B cell (primary cell): ENCODE data around the gene HIGD1C. TPM values are rescaled to one million over a fixed set of nuclear protein-coding genes. Genes with fewer than 3 reads are reported as not detected.
"Not testable (repeated sequence)": the region's sequence is repeated elsewhere in the genome, so short reads cannot be mapped to it uniquely, and the experiment has no call there.

Experiments used
- ATAC-seq: fragments of 200-7000 bp; cut with Tn5 transposase; one replicate; pipeline ENCODE4 v1.10.0; 2021; ENCODE audit warnings: low read depth, mild to moderate bottlenecking, moderate number of reproducible peaks, moderate library complexity
- CTCF ChIA-PET: fragments of 350-600 bp; sonication (Branson Sonifier 250); formaldehyde crosslinking; loops from one replicate; lab custom pipeline; 2021; ENCODE audit warnings: antibody characterized with exemption, inconsistent platforms; lab: Charles Lee
- POLR2A ChIA-PET: fragments of 350-600 bp; sonication (Branson Sonifier 250); formaldehyde crosslinking; loops from one replicate; lab custom pipeline; 2021; ENCODE audit warnings: antibody characterized with exemption; lab: Charles Lee
- DNase-seq: peaks from one replicate; pipeline ENCODE4 v3.0.0; 2013
- H2AFZ ChIP-seq: 2 replicates; pipeline ENCODE4 v1.6.1; 2012; ENCODE audit warnings: mild to moderate bottlenecking, low read depth, low read length; ENCODE audit not compliant: insufficient read depth, poor library complexity, severe bottlenecking
- H3K27ac ChIP-seq, 2 donors: 1 replicate in 1 of 2; 2 replicates in 1 of 2; pipeline ENCODE4 v1.5.1; 2012 to 2013; ENCODE audit warnings: low read length in 2 of 2, mild to moderate bottlenecking in 2 of 2, moderate library complexity in 1 of 2
- H3K27me3 ChIP-seq, 4 experiments: fragments of 200-600 bp in 1 of 4; sonication (generic) in 1 of 4; replicated peaks in 1 of 4; 1 replicate in 2 of 4; 2 replicates in 2 of 4; pipeline versions ENCODE4 v1.6.1 to v1.7.0; 2013 to 2016; ENCODE audit warnings: low read length in 3 of 4, mild to moderate bottlenecking in 2 of 4, mixed read lengths in 1 of 4, moderate library complexity in 1 of 4; ENCODE audit not compliant: insufficient read depth in 4 of 4, control insufficient read depth in 3 of 4; ENCODE audit errors: control extremely low read depth in 1 of 4
- H3K36me3 ChIP-seq, 2 experiments: replicated peaks in 1 of 2; 1 replicate in 1 of 2; 2 replicates in 1 of 2; pipeline versions ENCODE4 v1.6.1 to v1.7.1; 2013; ENCODE audit warnings: low read length in 1 of 2; ENCODE audit not compliant: insufficient read depth in 2 of 2, control insufficient read depth in 1 of 2; ENCODE audit errors: control extremely low read depth in 1 of 2, extremely low read depth in 1 of 2
- H3K4me1 ChIP-seq, 2 donors: fragments of 200-600 bp in 1 of 2; sonication (generic) in 1 of 2; 1 replicate in 1 of 2; 2 replicates in 1 of 2; pipeline versions ENCODE4 v1.5.1 to v1.6.1; 2013 to 2017; ENCODE audit warnings: low read length in 2 of 2; ENCODE audit not compliant: control insufficient read depth in 2 of 2, insufficient read depth in 2 of 2
- H3K4me2 ChIP-seq: replicated peaks from 2 replicates; pipeline ENCODE3; 2012; ENCODE audit warnings: mild to moderate bottlenecking, low read depth, low read length; ENCODE audit not compliant: poor library complexity, severe bottlenecking
- H3K4me3 ChIP-seq, 5 experiments: fragments of 200-600 bp in 1 of 5; sonication (generic) in 1 of 5; 1 replicate in 3 of 5; 2 replicates in 2 of 5; pipeline versions ENCODE4 v1.5.1 to v1.7.0; 2011 to 2016; ENCODE audit warnings: low read length in 4 of 5, mild to moderate bottlenecking in 4 of 5, low read depth in 2 of 5, control low read depth in 1 of 5, moderate library complexity in 1 of 5; ENCODE audit not compliant: insufficient read depth in 1 of 5; ENCODE audit errors: control extremely low read depth in 1 of 5, extremely low read depth in 1 of 5
- H3K79me2 ChIP-seq: fragments of 200-600 bp; sonication (generic); one replicate; pipeline ENCODE4 v1.6.0; 2016; ENCODE audit warnings: low read length; ENCODE audit not compliant: control insufficient read depth, insufficient read depth
- H3K9ac ChIP-seq: fragments of 200-600 bp; sonication (generic); 2 replicates; pipeline ENCODE4 v1.6.1; 2017; ENCODE audit warnings: mild to moderate bottlenecking, low read length, moderate library complexity
- H3K9me3 ChIP-seq, 3 donors: one replicate each; pipeline versions ENCODE4 v1.6.1 to v1.7.1; 2013; ENCODE audit warnings: low read length in 2 of 3; ENCODE audit not compliant: control insufficient read depth in 2 of 3, insufficient read depth in 1 of 3; ENCODE audit errors: control extremely low read depth in 1 of 3
- H4K20me1 ChIP-seq: 2 replicates; pipeline ENCODE4 v1.6.0; 2012; ENCODE audit warnings: mild to moderate bottlenecking, low read length; ENCODE audit not compliant: insufficient read depth, control insufficient read depth, poor library complexity, severe bottlenecking
- H3K27ac Mint-ChIP-seq: one replicate; pipeline ENCODE4 v1.8.0; 2021; ENCODE audit warnings: mixed read lengths
- H3K27me3 Mint-ChIP-seq: one replicate; pipeline ENCODE4 v1.8.0; 2021; ENCODE audit warnings: mixed read lengths
- H3K4me1 Mint-ChIP-seq: one replicate; pipeline ENCODE4 v1.8.0; 2021; ENCODE audit warnings: mixed read lengths
- H3K4me3 Mint-ChIP-seq: one replicate; pipeline ENCODE4 v1.8.0; 2021; ENCODE audit warnings: mixed read lengths
- H3K9me3 Mint-ChIP-seq: one replicate; pipeline ENCODE4 v1.8.0; 2022; ENCODE audit warnings: mixed read lengths; ENCODE audit not compliant: insufficient read depth
- CTCF ChIP-seq: fragments of 200-600 bp; IDR thresholded peaks from one replicate; pipeline ENCODE4 v1.8.0; 2022; ENCODE audit warnings: antibody characterized with exemption, mild to moderate bottlenecking
- EZH2 ChIP-seq: IDR thresholded peaks from 2 replicates; pipeline ENCODE4 v1.6.1; 2012; ENCODE audit warnings: borderline replicate concordance, low read depth, mild to moderate bottlenecking, moderate library complexity, low read length; ENCODE audit not compliant: insufficient read depth, poor library complexity, severe bottlenecking
- WGBS: methylation state at CpG from one replicate; pipeline ENCODE4 v1.1.5; 2013; ENCODE audit warnings: missing lambda C conversion rate; ENCODE audit not compliant: insufficient coverage; 5-methylcytosine and 5-hydroxymethylcytosine counted together
- intact Hi-C: fragments of 100-400 bp; cut with micrococcal nuclease; formaldehyde crosslinking; loops from one replicate; pipeline ENCODE4 v1.10.0; 2022
- polyA minus RNA-seq: library from RNA; depleted of rRNA, polyadenylated mRNA; stranded (reverse); fragments of >200 nt; gene quantifications from 2 replicates; pipeline ENCODE4 v1.2.3, GENCODE V29; 2012
- polyA plus RNA-seq: library from polyadenylated mRNA; depleted of rRNA; stranded (reverse); fragments of >200 nt; gene quantifications from 2 replicates; pipeline ENCODE4 v1.2.3, GENCODE V29; 2012
- total RNA-seq, 2 donors: library from RNA; stranded (reverse); fragments of 120-200 nt in 1 of 2; gene quantifications; 1 replicate in 1 of 2; 2 replicates in 1 of 2; pipeline versions ENCODE4 v1.2.3 to v1.2.4, GENCODE V29; 2013 to 2022

The HIGD1C gene
- not detected in 2 replicates for total RNA-seq
- 0.30 TPM for total RNA-seq (2013)
- polyA plus RNA-seq = not detected in 2 replicates
- polyA minus RNA-seq = not detected in 2 replicates

GRCh38 chr12:50952510-50952909 is at the start of gene HIGD1C:
HIGD1C (plus strand) TSS chr12:50952544; CDS start chr12:50953999, 1,455 bp downstream.
- no peaks in the 10 kb centered on the region for H3K36me3 ChIP-seq
- no peak within 1 kb of the TSS for H3K4me2 ChIP-seq
- no peak within 1 kb of the TSS for H3K27ac ChIP-seq
- no peak within 1 kb of the TSS for H2AFZ ChIP-seq
- no peak within 1 kb of the TSS for H3K4me3 ChIP-seq
- no peaks in the 10 kb centered on the region for H3K27me3 ChIP-seq
- TF ChIP-seq EZH2 = no peak
- TF ChIP-seq CTCF = no peak
- intact Hi-C loops = no loop called here
- H3K9me3 ChIP-seq = no peaks in the 10 kb centered on the region
- CTCF ChIA-PET = no interaction called here
- Mint-ChIP-seq H3K4me1 (peaks cover 2% of the 10 kb centered on the region), H3K9me3 (no peaks in the 10 kb centered on the region), H3K27ac (no peak within 1 kb of the TSS), H3K27me3 (no peaks in the 10 kb centered on the region), H3K4me3 (no peak within 1 kb of the TSS)
- POLR2A ChIA-PET = no interaction called here
- H4K20me1 ChIP-seq = no peaks in the 10 kb centered on the region
- no peak within 1 kb of the TSS for H3K9ac ChIP-seq
- no peak for ATAC-seq
- no peaks in the 10 kb centered on the region for H3K79me2 ChIP-seq
- 92% methylated on average over 19 of the region's 19 CpGs for WGBS
- no peak for DNase-seq
- H3K4me1 ChIP-seq = no peaks in the 10 kb centered on the region

- H3K27me3 Mint-ChIP-seq, H3K9ac ChIP-seq, CTCF ChIA-PET, ATAC-seq, DNase-seq, H3K4me2 ChIP-seq, H3K27ac ChIP-seq, H3K4me3 ChIP-seq, H4K20me1 ChIP-seq, H3K36me3 ChIP-seq, intact Hi-C loops, H3K79me2 ChIP-seq, H2AFZ ChIP-seq, H3K27me3 ChIP-seq, H3K27ac Mint-ChIP-seq, H3K4me3 Mint-ChIP-seq, H3K4me1 Mint-ChIP-seq, H3K9me3 Mint-ChIP-seq, POLR2A ChIA-PET, H3K4me1 ChIP-seq: not testable (repeated sequence)
- WGBS = 97% methylated on average over 3 of the region's 5 CpGs
- H3K9me3 ChIP-seq = peaks cover 0 to 15% (median 14%) of the 10 kb centered on the region in 3 donors
Measured at GRCh38 chr12:50908479-50908878, 43.9 kb upstream of the HIGD1C start.

- CTCF ChIA-PET, H3K4me1 ChIP-seq, H3K27me3 Mint-ChIP-seq, H3K27ac ChIP-seq, H2AFZ ChIP-seq, H3K27ac Mint-ChIP-seq, H3K27me3 ChIP-seq, ATAC-seq, H3K4me3 ChIP-seq, H3K4me1 Mint-ChIP-seq, H3K9me3 Mint-ChIP-seq, DNase-seq, H4K20me1 ChIP-seq, H3K9ac ChIP-seq, H3K4me3 Mint-ChIP-seq, intact Hi-C loops, H3K79me2 ChIP-seq, H3K4me2 ChIP-seq, POLR2A ChIA-PET, H3K36me3 ChIP-seq: not testable (repeated sequence)
- peaks cover 0 to 27% (median 23%) of the 10 kb centered on the region in 3 donors for H3K9me3 ChIP-seq
- 71% methylated on average over 1 of the region's 6 CpGs for WGBS
Measured at GRCh38 chr12:50912361-50912760, 40.0 kb upstream of the HIGD1C start.
